ENCODE measurements around the gene OXCT2. TPM values are rescaled to one million over a fixed set of nuclear protein-coding genes. Genes with fewer than 3 reads are reported as not detected.

The OXCT2 gene
- total and polyA plus RNA-seq, 2 donors (not counting 1 experiment from before 2014, with no cell fraction given), result 1.0 to 1.9 TPM

DNA sequence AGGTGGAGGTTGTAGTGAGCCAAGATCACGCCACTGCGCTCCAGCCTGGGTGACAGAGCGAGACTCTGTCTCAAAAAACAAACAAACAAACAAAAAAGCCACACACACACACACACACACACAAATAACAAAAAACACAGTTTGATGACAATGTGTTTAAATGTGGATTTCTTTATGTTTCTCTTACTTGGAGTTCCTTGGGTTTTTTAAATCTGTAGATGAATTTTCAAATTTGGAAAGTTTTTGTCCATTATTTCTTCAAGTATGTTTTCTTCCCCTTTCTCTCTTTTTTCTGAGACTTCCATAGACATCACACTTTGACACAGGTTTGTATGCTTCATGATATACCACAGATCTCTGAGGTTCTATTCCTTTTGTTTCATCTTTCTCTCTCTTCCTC lies 44.5 kb downstream of the OXCT2 start:
- H3K27me3 ChIP-seq (replicated peaks in 1 of 4; ENCODE audit: control extremely low read depth in 1 of 4, control insufficient read depth in 3 of 4, insufficient read depth in 4 of 4, low read length in 3 of 4), result peaks cover 0 to 30% (median 9%) of the 10 kb centered on the region in 4 experiments
- no peak overlapping the region for H3K27ac Mint-ChIP-seq
- no peak for TF ChIP-seq EZH2 (IDR thresholded peaks at IDR 0.05; ENCODE audit: borderline replicate concordance, insufficient read depth, low read depth, low read length, poor library complexity, severe bottlenecking)
- TF ChIP-seq, protein P1, sequence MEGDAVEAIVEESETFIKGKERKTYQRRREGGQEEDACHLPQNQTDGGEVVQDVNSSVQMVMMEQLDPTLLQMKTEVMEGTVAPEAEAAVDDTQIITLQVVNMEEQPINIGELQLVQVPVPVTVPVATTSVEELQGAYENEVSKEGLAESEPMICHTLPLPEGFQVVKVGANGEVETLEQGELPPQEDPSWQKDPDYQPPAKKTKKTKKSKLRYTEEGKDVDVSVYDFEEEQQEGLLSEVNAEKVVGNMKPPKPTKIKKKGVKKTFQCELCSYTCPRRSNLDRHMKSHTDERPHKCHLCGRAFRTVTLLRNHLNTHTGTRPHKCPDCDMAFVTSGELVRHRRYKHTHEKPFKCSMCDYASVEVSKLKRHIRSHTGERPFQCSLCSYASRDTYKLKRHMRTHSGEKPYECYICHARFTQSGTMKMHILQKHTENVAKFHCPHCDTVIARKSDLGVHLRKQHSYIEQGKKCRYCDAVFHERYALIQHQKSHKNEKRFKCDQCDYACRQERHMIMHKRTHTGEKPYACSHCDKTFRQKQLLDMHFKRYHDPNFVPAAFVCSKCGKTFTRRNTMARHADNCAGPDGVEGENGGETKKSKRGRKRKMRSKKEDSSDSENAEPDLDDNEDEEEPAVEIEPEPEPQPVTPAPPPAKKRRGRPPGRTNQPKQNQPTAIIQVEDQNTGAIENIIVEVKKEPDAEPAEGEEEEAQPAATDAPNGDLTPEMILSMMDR (IDR thresholded peaks at IDR 0.05), result no peak
- H3K9me3 ChIP-seq (ENCODE audit: control extremely low read depth in 1 of 3, control insufficient read depth in 2 of 3, insufficient read depth in 1 of 3, low read length in 2 of 3), result no peaks in the 10 kb centered on the region
- H3K36me3 ChIP-seq (replicated peaks in 1 of 2; ENCODE audit: control extremely low read depth in 1 of 2, control insufficient read depth in 1 of 2, extremely low read depth in 1 of 2, insufficient read depth in 2 of 2, low read length in 1 of 2), result no peaks in the 10 kb centered on the region
- DNase-seq (no peak), ATAC-seq (ENCODE audit: low read depth) (no peak)
- intact Hi-C loops (cut with micrococcal nuclease), result loop anchor here (10.0 kb wide), 1 partner anchor 68 kb away; no protein-coding TSS in a partner anchor
- no peak overlapping the region for H3K27ac ChIP-seq (ENCODE audit: low read length in 2 of 2)
- peaks cover 48% of the 10 kb centered on the region for H3K27me3 Mint-ChIP-seq
- no peak overlapping the region for H3K9ac ChIP-seq (ENCODE audit: low read length)
- H2AFZ ChIP-seq (ENCODE audit: insufficient read depth, low read depth, low read length, poor library complexity, severe bottlenecking), result no peak overlapping the region
- no peak overlapping the region for H3K4me2 ChIP-seq (replicated peaks; ENCODE audit: low read depth, low read length, poor library complexity, severe bottlenecking)
- H4K20me1 ChIP-seq (ENCODE audit: control insufficient read depth, insufficient read depth, low read length, poor library complexity, severe bottlenecking), result no peaks in the 10 kb centered on the region
- WGBS (ENCODE audit: insufficient coverage), result no CpG with 5 or more reads among the region's 3 CpGs
- no peak overlapping the region for H3K4me3 Mint-ChIP-seq
- H3K4me1 Mint-ChIP-seq, result peaks cover 11% of the 10 kb centered on the region
- H3K79me2 ChIP-seq (ENCODE audit: control insufficient read depth, insufficient read depth, low read length), result no peaks in the 10 kb centered on the region
- ChIA-PET POLR2A (interaction anchor here (0.7 kb wide), 1 partner anchor 10 kb away, joined by 6 read pairs; no protein-coding TSS in a partner anchor), CTCF (interaction anchor here (2.8 kb wide), 1 partner anchor 121 kb away, joined by 8 read pairs; no protein-coding TSS in a partner anchor)
- H3K9me3 Mint-ChIP-seq (ENCODE audit: insufficient read depth), result no peaks in the 10 kb centered on the region
- peaks cover 0 to 5% of the 10 kb centered on the region in 2 donors for H3K4me1 ChIP-seq (ENCODE audit: control insufficient read depth in 2 of 2, insufficient read depth in 2 of 2, low read length in 2 of 2)
- H3K4me3 ChIP-seq (ENCODE audit: control extremely low read depth in 1 of 5, extremely low read depth in 1 of 5, insufficient read depth in 1 of 5, low read depth in 2 of 5, low read length in 4 of 5), result no peak overlapping the region

DNA sequence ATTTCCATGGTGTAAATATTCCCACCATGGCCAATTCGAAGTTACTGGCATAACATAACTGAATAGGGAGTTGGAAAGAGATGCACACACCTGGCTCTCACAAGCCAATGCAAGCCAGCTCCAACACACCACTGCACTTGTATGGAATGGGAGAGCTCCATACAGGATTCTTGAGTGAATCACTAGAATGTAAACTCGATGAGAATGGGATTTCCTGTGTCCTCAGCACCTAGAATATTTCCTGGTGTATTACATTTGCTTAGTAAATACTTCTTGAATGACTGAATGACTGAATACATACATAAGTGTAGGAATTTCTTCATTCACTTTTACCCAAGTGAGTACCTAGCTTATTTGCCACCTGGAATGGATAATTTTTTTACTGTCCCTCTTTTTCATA lies 48.7 kb downstream of the OXCT2 start:
- POLR2A ChIA-PET, result no interaction called here

More for the DNA sequence above, 48.7 kb downstream of the OXCT2 start:
- Histone ChIP-seq H4K20me1 (ENCODE audit: control insufficient read depth, insufficient read depth, low read length, poor library complexity, severe bottlenecking) (no peaks in the 10 kb centered on the region), H3K4me2 (replicated peaks; ENCODE audit: low read depth, low read length, poor library complexity, severe bottlenecking) (no peak overlapping the region), H3K9me3 (ENCODE audit: control extremely low read depth in 1 of 3, control insufficient read depth in 2 of 3, insufficient read depth in 1 of 3, low read length in 2 of 3) (no peaks in the 10 kb centered on the region), H3K4me1 (ENCODE audit: control insufficient read depth in 2 of 2, insufficient read depth in 2 of 2, low read length in 2 of 2) (peaks cover 0 to 1% of the 10 kb centered on the region in 2 donors), H3K27ac (ENCODE audit: low read length in 2 of 2) (no peak overlapping the region), H3K36me3 (replicated peaks in 1 of 2; ENCODE audit: control extremely low read depth in 1 of 2, control insufficient read depth in 1 of 2, extremely low read depth in 1 of 2, insufficient read depth in 2 of 2, low read length in 1 of 2) (no peaks in the 10 kb centered on the region), H3K9ac (ENCODE audit: low read length) (no peak overlapping the region), H3K27me3 (replicated peaks in 1 of 4; ENCODE audit: control extremely low read depth in 1 of 4, control insufficient read depth in 3 of 4, insufficient read depth in 4 of 4, low read length in 3 of 4) (peaks cover 0 to 12% (median 7%) of the 10 kb centered on the region in 4 experiments), H3K79me2 (ENCODE audit: control insufficient read depth, insufficient read depth, low read length) (no peaks in the 10 kb centered on the region), H2AFZ (ENCODE audit: insufficient read depth, low read depth, low read length, poor library complexity, severe bottlenecking) (no peak overlapping the region), H3K4me3 (ENCODE audit: control extremely low read depth in 1 of 5, extremely low read depth in 1 of 5, insufficient read depth in 1 of 5, low read depth in 2 of 5, low read length in 4 of 5) (no peak overlapping the region)
- no peak overlapping the region for H3K4me3 Mint-ChIP-seq
- TF ChIP-seq, protein P1 (IDR thresholded peaks at IDR 0.05), result no peak
- TF ChIP-seq EZH2 (IDR thresholded peaks at IDR 0.05; ENCODE audit: borderline replicate concordance, insufficient read depth, low read depth, low read length, poor library complexity, severe bottlenecking), result no peak
- WGBS (ENCODE audit: insufficient coverage), result no CpG with 5 or more reads among the region's 2 CpGs
- ATAC-seq (ENCODE audit: low read depth), result no peak
- CTCF ChIA-PET, result interaction anchor here (1.2 kb wide), 1 partner anchor 116 kb away, joined by 4 read pairs; no protein-coding TSS in a partner anchor
- no peak overlapping the region for H3K27ac Mint-ChIP-seq
- no peak for DNase-seq
- intact Hi-C loops (cut with micrococcal nuclease), result loop anchor here (10.0 kb wide), 1 partner anchor 72 kb away; no protein-coding TSS in a partner anchor
- no peaks in the 10 kb centered on the region for H3K9me3 Mint-ChIP-seq (ENCODE audit: insufficient read depth)
- peaks cover 3% of the 10 kb centered on the region for H3K4me1 Mint-ChIP-seq
- peaks cover 33% of the 10 kb centered on the region for H3K27me3 Mint-ChIP-seq
